GM19025 (cell line): Measurements from ENCODE around the gene SPDYE3.
"Not testable (repeated sequence)": the region's sequence is repeated elsewhere in the genome, so short reads cannot be mapped to it uniquely, and the experiment has no call there.

Experiments
- ATAC-seq: cut with Tn5 transposase; IDR thresholded peaks from one replicate; pipeline ENCODE4 v1.9.1; 2021; ENCODE audit warnings: mild to moderate bottlenecking, low read depth, moderate library complexity; ENCODE audit not compliant: unreplicated experiment

The SPDYE3 gene, protein sequence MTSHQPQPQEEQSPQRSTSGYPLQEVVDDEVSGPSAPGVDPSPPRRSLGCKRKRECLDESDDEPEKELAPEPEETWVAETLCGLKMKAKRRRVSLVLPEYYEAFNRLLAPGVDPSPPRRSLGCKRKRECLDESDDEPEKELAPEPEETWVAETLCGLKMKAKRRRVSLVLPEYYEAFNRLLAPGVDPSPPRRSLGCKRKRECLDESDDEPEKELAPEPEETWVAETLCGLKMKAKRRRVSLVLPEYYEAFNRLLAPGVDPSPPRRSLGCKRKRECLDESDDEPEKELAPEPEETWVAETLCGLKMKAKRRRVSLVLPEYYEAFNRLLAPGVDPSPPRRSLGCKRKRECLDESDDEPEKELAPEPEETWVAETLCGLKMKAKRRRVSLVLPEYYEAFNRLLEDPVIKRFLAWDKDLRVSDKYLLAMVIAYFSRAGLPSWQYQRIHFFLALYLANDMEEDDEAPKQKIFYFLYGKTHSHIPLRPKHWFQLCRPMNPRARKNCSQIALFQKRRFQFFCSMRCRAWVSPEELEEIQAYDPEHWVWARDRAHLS

DNA sequence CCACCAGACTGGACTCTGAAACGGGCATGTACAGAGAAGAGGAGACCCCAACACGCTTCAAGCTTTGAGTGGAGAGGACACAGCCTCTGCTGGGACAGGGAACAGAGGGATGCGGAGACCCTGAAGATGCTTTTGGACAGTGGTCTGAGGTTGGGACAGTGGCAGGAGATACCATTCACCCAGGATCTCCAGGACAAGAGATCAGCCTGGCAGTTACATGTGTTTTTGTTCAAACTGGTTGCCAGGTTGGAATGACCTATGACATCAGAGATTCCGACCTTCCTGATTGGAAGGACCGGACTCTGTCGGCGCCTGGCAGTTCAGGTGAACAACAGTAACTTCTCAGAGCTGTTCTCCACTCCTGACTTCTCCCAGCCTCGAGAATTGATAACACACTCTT, at the start of gene SPDYE3:
Gene SPDYE3 (plus strand): TSS at position 301 of the 400 bp plus-strand sequence. CDS start 184 bp downstream, outside the sequence.
- not testable (repeated sequence) for ATAC-seq

DNA sequence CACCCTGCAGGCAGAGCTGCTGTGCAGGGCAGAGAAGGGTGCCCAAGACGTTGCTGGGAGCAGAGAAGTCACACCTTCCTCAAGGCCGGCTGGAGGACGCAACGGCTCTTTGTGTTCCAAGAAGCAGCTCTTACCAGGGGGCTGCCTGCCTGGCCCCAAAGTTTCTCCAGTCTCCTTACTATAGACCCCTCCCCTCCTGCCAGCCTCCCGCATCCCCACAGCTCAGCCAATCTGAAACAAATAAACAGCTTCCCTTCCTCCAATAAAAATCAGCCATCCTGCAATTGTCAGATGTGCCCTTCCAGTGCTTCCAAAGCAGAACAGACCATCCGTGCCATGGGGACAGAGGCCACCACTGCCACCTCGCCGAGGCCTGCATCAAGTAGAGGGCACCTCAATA, 47.5 kb upstream of the SPDYE3 start:
- ATAC-seq: not testable (repeated sequence)

DNA sequence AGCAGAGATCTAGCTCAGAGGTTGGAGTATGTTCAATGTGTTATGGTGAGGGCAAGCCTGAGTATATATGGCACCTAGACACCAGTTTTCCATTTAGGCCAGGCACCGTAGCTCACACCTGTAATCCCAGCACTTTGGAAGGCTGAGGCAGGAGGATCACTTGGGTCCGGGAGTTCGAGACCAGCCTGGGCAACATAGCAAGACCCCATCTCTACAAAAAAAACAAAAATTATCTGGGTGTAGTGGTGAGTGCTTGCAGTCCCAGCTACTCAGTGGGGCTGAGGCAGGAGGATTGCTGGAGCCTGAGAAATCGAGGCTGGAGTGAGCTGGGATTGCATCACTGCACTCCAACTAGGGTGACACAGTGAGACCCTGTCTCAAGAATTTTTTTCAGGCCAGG, 44.6 kb upstream of the SPDYE3 start:
- not testable (repeated sequence) for ATAC-seq

DNA sequence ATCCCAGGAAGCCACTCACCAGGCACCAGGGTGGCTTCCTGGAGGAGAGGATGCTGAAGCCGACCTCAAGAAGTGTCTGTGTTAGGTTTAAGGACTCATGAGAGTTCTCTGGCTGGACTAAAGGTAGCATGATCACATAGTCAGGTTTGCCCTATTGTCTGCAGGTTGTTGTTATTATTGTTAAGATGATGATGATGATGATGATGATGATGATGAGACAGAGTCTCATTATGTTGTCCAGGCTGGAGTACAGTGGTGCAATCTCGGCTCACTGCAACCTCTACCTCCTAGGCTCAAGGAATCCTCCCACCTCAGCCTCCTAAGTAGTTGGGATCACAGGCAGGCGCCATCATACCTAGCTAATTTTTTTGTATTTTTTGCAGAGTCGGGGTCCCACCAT, 43.3 kb upstream of the SPDYE3 start:
- not testable (repeated sequence) for ATAC-seq

DNA sequence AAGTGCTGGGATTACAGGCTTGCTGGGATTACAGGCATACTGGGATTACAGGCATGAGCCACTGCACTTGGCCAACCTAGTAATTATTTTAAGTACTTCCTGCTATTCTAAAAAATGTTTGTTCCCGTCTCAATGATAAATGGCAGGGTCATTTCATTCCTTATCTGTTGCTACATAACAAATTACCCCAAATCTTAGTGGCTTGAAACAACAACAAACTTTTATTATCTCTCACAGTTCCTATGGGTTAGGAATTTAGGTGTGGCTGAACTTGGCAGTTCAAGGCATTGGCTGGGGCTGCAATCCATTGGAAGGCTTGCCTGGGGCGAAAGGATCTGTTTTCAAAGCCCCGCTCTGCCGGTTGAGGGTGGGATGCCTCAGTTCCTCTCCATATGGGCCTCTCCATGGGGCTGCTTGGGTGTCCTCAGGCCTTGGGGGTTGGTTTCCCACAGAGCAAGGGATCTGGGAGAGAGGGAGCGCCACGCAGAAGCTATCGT, 42.8 kb upstream of the SPDYE3 start:
- ATAC-seq: not testable (repeated sequence)

DNA sequence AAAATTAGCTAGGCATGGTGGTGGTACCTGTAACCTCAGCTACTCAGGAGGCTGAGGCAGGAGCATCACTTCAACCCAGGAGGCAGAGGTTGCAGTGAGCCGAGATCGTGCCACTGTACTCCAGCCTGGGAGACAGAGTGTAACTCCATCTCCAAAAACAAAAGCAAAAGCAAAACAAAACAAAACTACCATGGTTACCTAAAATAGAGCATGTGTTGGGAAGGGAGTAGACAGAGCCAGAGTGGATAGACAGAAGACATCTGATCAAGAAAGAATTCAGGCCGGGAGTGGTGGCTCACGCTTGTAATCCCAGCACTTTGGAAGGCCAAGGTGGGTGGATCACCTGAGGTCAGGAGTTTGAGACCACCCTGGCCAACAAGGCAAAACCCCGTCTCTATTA, 41.7 kb upstream of the SPDYE3 start:
- ATAC-seq: not testable (repeated sequence)

DNA sequence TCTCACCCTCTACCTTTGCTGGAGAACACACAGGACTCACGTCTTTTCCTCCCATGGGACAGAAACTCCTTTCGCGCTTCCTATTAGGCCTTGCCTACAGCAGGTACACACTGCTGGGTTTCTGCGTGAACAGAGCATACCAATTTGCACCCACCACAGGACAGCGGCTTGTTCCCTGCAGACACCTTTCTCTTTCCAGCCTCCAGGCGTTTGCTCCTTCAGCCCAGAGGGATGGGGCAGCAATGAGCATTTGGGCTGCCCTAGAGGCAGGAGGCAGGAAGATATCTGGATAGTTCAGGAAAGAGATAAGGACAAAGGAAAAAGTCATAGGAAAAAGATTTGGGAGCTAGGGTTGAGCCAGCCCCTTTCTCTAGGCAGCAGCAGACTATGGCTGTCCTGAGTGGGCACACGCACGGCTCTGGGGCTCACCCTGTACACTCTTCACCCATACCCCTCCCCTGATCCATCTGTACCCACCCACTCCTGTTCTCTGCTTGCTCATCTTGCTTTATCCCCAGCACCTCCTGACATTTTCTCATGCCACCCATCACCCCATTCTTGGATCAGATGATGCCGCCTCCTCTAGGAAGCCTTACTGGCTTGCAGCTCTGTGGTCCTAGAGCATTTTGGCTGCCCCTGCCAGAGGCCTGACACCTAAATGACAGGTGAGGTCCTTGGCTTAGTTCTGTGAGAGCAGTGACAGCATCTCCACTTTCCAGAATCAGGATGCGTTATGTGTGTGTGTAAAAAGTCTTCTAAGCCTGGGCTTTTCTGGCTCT, 40.7 kb upstream of the SPDYE3 start:
- ATAC-seq: no peak

DNA sequence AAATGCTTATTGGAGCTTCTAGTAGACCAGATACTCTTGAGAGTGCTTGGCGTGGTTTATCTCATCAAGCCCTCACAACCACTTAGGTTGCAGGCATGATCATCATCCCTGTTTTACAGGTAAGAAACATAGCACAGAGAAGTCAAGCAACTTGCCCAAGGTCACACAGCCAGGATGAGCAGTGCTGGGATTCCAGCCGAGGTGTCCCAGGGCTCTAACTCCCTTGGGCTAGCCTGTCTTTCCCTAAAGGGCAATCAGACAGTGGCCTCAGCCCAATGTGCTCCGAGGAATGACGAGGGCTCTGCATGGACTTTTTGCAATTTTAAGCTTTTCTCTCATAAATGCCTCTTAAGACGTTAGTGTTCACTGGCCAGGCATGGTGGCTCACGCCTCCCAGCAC, 39.9 kb upstream of the SPDYE3 start:
- ATAC-seq: no peak

DNA sequence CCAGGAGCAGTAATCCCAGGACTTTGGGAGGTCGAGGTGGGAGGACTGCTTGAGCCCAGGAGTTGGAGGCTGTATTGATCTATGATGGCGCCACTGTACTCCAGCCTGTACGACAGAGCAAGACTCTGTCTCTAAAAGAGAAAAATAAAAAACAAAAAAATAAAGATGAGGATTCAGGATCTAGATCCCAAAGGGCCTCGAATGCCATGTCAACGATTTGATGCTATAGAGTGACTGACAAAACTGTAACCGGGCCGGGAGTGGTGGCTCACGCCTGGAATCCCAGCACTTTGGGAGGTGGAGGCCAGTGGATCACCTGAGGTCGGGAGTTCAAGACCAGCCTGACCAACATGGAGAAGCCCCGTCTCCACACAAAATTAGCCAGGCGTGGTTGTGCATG, 38.6 kb upstream of the SPDYE3 start:
- ATAC-seq: not testable (repeated sequence)

DNA sequence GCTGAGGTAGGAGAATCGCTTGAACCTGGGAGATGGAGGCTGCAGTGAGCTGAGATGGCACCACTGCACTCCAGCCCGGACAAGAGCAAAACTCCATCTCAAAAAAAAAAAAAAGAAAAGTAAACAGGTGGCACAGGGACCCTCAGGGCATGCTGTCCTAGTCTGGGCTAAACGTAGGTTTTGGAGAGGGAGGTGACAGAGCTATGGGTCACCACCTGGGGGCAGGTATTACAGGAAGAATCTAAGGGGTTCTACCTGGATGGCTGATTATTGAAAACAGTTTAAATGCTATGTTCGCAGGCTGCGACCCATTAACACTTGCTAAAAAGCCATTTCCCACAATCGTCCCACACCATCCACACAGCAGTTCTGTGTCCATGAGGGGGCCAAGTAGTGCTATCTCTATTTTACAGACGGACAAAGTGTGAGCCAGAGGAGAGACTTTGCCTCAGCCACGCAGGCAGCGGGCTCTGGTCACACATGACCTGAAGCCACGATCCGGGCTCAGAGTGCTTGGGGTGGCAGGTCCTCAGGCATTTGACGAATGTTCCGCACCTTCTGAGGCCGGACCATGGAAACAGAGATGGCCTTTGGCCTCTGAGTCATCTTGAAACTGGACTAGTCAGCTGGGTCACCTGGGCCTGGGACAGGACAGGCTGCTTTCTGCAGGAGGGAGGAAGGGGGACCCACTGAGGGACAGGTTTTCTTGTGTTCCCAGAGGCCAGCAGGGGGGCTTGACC, 38.0 kb upstream of the SPDYE3 start:
- not testable (repeated sequence) for ATAC-seq

DNA sequence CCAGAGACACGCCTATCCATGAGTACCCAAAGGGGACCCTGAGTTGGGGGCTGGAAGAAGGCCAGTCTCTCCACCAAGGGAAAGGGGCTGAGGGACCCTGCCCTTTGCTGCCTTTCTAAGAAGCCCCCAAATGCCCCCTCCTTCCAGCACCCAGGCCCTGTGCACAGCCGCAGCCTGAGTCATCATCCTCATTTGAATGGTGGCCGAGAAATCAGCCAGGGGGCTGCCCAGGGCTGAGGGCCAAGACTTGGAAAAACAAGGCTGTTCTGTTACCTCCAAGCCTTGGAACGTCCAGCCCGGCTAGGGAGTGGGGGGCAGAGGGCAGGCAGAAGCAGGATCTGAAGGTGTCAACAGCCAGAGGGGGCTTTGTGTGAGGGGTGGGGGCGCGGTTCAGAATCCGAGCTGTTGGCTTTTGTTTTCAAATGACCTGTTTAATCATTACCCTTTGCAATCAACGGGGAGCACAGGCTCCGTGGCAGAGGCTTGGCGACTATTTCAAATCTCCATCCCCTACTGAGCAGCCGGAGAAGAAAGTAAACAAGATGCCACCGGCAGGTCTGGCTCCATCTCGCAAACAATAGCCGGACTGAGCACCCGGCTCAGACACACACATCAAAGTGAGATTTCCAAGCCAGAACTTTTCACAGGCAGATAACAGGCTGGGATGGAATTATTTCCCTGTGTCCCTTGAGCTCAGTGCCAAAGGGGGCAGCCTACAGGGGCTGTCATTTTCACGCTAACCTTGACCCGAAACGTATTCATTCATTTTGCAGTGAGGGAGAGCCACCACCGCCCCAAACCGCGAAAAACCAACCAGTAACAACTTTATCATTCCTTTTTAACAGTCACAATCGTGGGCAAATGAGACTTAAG, 37.2 kb upstream of the SPDYE3 start:
- ATAC-seq: not testable (repeated sequence)

DNA sequence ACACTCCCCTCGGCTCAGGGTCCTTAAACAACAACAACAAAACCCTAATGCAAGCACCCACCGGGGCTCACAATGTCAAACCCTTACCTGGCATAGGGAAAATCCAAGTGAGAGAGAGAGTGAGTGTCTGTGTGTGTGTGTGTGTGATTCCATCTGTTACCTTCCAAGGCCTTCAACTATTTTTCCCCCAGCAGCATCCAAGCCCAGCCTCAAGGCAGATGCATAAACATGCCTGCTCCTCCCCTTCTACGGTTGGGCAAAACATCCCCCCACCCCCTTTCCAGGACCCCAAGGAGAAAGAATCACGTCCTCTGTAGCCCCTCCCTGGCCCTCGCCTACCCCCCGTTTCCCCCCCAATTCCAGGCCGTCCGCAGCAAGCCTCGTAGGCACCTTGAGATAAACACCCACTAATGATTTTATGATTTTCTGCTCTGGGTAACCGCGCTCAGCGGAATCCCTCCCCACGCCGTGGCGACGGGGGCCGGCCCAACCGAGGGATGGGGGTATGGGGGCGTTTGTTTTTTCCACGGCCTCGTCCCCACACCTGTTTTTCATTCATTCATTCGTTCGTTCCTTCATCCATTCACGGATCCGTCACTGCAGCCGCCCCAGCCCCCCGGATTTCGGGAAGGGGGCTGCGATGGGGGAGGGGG, 36.4 kb upstream of the SPDYE3 start:
- ATAC-seq: not testable (repeated sequence)

DNA sequence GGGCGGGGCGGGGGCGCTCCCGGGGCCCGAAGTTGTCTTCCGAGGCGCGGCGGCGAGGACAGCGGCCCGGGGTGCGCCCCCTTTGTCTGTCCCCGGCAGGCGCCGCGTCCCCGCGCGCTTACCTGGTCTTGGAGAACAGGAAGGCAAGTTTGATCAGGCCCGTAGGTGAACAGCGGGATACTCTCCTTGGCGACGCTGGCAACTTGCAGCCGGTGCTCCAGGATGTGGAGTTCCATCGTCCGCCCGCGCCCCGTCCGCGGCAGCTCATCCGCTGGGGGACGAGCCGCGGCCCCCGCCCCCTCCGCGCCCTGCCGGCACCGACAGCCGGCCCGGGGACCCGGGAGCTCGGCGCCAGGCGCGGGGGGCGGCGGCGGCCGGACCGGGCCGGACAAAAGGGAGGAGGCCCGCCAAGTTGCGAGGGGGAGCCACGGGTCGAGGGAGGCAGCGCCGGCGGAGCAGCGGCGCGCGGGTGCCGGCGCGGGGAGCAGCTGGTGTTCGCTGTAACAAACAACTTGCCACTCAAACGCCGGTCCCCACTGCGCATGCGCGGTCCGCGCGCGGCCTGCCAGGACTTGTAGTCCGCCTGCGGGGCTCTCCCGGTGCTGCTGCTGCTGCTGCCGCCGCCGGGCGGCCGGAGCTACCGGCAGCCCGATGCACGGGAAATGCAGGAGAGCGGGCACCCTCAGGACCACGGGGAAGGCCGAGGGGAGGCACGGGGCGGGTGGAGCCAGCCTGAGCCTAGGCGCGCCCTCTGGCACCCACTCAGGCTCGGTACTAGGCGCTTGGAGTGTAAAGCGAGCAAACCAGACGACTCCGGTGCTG, 35.6 kb upstream of the SPDYE3 start:
- peak; percentile 82 for ATAC-seq

DNA sequence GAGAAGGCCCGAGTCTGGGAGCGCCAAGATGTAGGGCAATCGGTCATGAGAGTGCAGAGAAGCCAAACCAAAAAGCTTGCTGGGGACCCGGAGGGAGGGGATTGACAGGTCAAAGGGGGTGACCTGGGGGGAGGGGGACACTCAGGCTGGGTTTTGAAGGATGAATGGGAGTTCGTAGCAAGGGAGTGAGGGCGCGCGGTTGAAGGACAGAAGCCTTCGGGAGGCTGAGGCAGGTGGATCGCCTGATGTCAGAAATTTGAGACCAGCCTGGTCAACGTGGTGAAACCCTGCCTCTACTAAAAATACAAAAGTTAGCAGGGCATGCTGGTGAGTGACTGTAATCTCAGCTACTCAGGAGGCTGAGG, 35.0 kb upstream of the SPDYE3 start:
- not testable (repeated sequence) for ATAC-seq

DNA sequence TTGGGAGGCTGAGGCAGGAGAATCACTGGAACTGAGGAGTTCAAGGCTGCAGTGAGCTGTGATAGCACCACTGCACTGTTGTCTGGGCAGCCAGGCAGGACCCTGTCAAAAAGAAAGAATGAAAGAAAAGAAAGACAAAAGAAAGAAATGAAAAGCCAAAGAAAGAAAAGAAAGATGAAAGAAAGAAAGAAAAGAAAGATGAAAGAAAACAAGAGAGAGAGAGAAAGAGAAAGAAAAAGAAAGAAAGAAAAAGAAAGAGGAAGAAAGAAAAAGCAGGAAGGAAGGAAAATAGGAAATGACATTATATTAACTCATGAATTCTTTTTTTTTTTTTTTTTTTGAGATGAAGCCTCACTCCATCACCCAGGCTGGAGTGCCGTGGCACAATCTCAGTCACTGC, 32.4 kb upstream of the SPDYE3 start:
- no peak for ATAC-seq

DNA sequence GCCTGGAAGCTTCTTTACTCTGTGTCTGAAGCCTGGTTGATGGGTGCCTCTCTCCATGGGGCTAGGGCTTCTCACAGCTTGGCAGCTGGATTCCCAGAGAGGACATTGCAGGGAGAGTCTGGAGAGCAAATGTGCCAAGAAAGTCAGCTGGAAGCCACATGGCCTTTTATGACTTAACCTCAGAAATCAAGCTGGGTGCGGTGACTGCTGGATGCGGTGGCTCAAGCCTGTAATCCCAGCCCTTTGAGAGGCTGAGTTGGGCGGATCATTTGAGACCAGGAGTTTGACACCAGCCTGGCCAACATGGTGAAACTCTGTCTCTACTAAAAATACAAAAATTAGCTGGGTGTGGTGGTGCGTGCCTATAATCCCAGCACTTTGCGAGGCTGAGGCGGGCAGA, 31.4 kb upstream of the SPDYE3 start:
- not testable (repeated sequence) for ATAC-seq

DNA sequence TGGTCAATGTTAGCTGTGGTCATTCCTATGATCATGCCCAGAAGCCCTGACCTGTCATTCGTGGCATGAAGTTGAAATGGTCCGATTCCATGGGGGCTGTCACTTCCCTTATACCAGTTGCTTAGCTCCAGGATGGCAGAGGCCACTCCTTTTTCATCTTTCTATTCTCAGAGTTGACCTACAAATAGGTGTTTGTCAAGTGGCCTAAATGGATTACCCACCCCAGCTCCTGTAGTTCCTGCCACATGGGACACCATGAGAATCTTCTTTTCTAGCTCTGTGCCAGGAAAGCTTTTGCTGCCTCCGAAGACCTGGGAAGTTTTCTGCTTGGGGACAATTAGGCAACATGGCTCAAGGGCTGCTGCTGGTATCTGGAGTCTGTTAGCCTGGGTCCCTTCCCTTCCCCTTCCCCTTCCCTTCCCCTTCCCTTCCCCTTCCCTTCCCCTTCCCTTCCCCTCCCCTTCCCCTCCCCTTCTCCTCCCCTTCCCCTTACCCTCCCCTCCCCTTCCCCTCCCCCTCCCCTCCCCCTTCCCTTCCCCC, 25.4 kb upstream of the SPDYE3 start:
- not testable (repeated sequence) for ATAC-seq

DNA sequence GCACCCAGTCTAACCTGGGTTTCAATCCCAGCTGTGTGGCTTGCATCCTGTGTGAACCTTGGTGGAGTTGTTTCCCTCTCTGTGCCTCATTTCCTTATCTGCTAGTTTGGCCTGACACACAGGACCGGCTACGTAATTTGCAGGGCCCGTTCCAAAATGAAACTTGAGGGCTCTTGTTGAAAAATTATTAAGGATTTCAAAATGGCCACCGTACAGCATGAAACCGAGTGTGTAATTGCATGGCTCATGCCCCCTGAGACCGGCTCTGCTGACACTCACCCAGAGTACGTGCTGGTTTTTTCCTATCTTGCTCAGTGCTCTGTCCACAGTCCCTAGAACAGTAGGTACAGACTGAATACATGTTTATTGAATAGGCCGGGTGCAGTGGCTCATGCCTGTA, 24.4 kb upstream of the SPDYE3 start:
- not testable (repeated sequence) for ATAC-seq
